ENCODE data around the gene PBRM1. TPM values are rescaled to one million over a fixed set of nuclear protein-coding genes. Genes with fewer than 3 reads are reported as not detected.

PBRM1 gene
- polyA plus RNA-seq, 3 donors = 26.1 to 72.9 (median 38.0) TPM

DNA sequence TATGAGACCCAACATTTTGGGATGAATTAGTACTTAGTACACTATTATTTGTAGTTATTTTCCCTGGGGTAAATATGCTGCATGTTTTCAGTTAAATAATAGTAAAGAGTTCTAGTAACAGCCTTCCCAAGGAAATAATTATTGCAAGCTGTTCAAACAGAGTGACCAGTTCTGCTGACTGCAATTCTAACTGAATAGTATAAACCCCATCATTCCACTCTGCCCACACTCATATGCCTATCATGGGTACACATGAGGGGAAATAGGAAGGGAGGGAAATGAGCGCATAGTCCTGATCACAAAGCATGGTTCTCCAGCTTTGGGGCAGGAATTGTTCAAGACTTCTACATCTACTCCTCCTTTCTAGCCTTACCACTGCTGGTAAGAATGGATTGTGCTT, 130.7 kb downstream of the PBRM1 start:
- WGBS (ENCODE audit: insufficient coverage) = no CpG with 5 or more reads among the region's 1 CpG

DNA sequence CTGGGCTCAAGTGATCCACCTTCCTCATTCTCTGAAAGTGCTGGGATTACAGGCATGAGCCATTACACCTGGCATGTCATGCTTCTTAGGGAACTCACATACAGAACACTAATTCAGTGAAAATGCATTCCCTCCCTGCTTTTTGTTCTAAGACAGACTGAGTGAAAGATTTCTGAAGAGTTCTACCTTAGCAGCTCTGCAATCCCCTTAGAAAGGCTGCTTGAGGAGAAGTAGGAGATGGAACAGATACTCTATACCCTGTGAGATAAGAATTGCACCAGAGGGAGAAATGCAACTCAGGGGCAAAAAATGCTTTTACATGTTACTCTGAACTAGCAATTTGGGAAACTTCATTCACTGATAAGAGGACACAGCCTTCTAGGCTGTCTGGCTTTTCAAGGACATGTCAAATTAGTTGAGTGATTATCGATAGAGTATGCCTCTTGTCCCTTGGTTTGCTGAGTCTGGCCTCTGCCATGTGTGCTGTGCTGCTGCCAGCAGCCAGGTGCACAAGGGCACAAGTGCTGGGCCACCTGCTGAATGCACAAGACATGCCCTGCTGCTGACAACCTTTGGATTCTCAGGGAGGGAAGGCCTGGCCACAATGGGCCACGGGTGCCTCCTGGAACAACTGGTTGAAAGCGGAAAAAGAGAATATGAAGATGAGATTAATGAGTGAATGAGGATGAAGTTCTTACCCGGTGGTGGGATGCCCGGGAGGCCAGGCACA, 131.5 kb downstream of the PBRM1 start:
- Histone ChIP-seq H3K9ac (ENCODE audit: insufficient read depth, low read length, poor library complexity, severe bottlenecking) (no peak overlapping the region), H3K27ac (ENCODE audit: low read depth in 1 of 2, low read length in 2 of 2) (no peak overlapping the region), H3K4me1 (ENCODE audit: control insufficient read depth in 1 of 2, insufficient read depth in 2 of 2, low read length in 2 of 2) (no peaks in the 10 kb centered on the region), H2AFZ (ENCODE audit: insufficient read depth, low read depth, low read length, poor library complexity, severe bottlenecking) (no peak overlapping the region), H4K20me1 (ENCODE audit: insufficient read depth, low read length) (peaks cover 59% of the 10 kb centered on the region), H3K4me2 (replicated peaks; ENCODE audit: extremely low read depth, low read length, poor library complexity, severe bottlenecking) (no peak overlapping the region), H3K27me3 (ENCODE audit: control insufficient read depth in 2 of 2, insufficient read depth in 2 of 2, low read length in 2 of 2) (no peaks in the 10 kb centered on the region), H3K9me3 (replicated peaks in 1 of 2; ENCODE audit: control insufficient read depth in 1 of 2, insufficient read depth in 1 of 2, low read length in 2 of 2) (no peaks in the 10 kb centered on the region), H3K79me2 (ENCODE audit: insufficient read depth, low read length) (no peaks in the 10 kb centered on the region), H3K36me3 (replicated peaks in 1 of 2; ENCODE audit: control insufficient read depth in 1 of 2, insufficient read depth in 2 of 2, low read length in 2 of 2) (peaks cover 89 to 100% of the 10 kb centered on the region in 2 donors), H3K4me3 (replicated peaks in 1 of 3; ENCODE audit: low read depth in 2 of 3, low read length in 3 of 3) (no peak overlapping the region)
- no peak for DNase-seq
- Mint-ChIP-seq H3K27ac (no peak overlapping the region), H3K36me3 (peaks cover 71 to 76% of the 10 kb centered on the region in 2 donors), H3K4me1 (no peaks in the 10 kb centered on the region), H3K9me3 (no peaks in the 10 kb centered on the region), H3K4me3 (no peak overlapping the region), H3K27me3 (ENCODE audit: low read depth in 3 of 3) (no peaks in the 10 kb centered on the region)
- intact Hi-C loops (cut with micrococcal nuclease) = no loop called here
- TF ChIP-seq, protein P1, sequence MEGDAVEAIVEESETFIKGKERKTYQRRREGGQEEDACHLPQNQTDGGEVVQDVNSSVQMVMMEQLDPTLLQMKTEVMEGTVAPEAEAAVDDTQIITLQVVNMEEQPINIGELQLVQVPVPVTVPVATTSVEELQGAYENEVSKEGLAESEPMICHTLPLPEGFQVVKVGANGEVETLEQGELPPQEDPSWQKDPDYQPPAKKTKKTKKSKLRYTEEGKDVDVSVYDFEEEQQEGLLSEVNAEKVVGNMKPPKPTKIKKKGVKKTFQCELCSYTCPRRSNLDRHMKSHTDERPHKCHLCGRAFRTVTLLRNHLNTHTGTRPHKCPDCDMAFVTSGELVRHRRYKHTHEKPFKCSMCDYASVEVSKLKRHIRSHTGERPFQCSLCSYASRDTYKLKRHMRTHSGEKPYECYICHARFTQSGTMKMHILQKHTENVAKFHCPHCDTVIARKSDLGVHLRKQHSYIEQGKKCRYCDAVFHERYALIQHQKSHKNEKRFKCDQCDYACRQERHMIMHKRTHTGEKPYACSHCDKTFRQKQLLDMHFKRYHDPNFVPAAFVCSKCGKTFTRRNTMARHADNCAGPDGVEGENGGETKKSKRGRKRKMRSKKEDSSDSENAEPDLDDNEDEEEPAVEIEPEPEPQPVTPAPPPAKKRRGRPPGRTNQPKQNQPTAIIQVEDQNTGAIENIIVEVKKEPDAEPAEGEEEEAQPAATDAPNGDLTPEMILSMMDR (IDR thresholded peaks at IDR 0.05) = no peak
- 96% methylated on average over 5 of the region's 5 CpGs for WGBS (ENCODE audit: insufficient coverage)

More for the DNA sequence above, 130.7 kb downstream of the PBRM1 start:
- H3K36me3 ChIP-seq (replicated peaks in 1 of 2; ENCODE audit: control insufficient read depth in 1 of 2, insufficient read depth in 2 of 2, low read length in 2 of 2) = peaks cover 89 to 100% of the 10 kb centered on the region in 2 donors
- H3K9ac ChIP-seq (ENCODE audit: insufficient read depth, low read length, poor library complexity, severe bottlenecking) = no peak overlapping the region
- H4K20me1 ChIP-seq (ENCODE audit: insufficient read depth, low read length) = peaks cover 60% of the 10 kb centered on the region
- no peaks in the 10 kb centered on the region for H3K79me2 ChIP-seq (ENCODE audit: insufficient read depth, low read length)
- TF ChIP-seq, protein P1 (IDR thresholded peaks at IDR 0.05) = no peak
- H3K27ac ChIP-seq (ENCODE audit: low read depth in 1 of 2, low read length in 2 of 2) = no peak overlapping the region
- H3K4me3 ChIP-seq (replicated peaks in 1 of 3; ENCODE audit: low read depth in 2 of 3, low read length in 3 of 3) = no peak overlapping the region
- H2AFZ ChIP-seq (ENCODE audit: insufficient read depth, low read depth, low read length, poor library complexity, severe bottlenecking) = no peak overlapping the region
- DNase-seq = no peak
- peaks cover 74 to 77% of the 10 kb centered on the region in 2 donors for H3K36me3 Mint-ChIP-seq
- no peaks in the 10 kb centered on the region for H3K4me1 ChIP-seq (ENCODE audit: control insufficient read depth in 1 of 2, insufficient read depth in 2 of 2, low read length in 2 of 2)
- H3K4me3 Mint-ChIP-seq = no peak overlapping the region
- H3K9me3 ChIP-seq (replicated peaks in 1 of 2; ENCODE audit: control insufficient read depth in 1 of 2, insufficient read depth in 1 of 2, low read length in 2 of 2) = no peaks in the 10 kb centered on the region
- no peak overlapping the region for H3K4me2 ChIP-seq (replicated peaks; ENCODE audit: extremely low read depth, low read length, poor library complexity, severe bottlenecking)
- H3K9me3 Mint-ChIP-seq = no peaks in the 10 kb centered on the region
- no peak overlapping the region for H3K27ac Mint-ChIP-seq
- intact Hi-C loops (cut with micrococcal nuclease) = no loop called here
- no peaks in the 10 kb centered on the region for H3K4me1 Mint-ChIP-seq
- no peaks in the 10 kb centered on the region for H3K27me3 ChIP-seq (ENCODE audit: control insufficient read depth in 2 of 2, insufficient read depth in 2 of 2, low read length in 2 of 2)
- peaks cover 0 to under 1% (median 0%) of the 10 kb centered on the region in 3 donors for H3K27me3 Mint-ChIP-seq (ENCODE audit: low read depth in 3 of 3)
